Ovary (tissue), 9 donors: ENCODE results near the gene GNPTAB. TPM values are rescaled to one million over a fixed set of nuclear protein-coding genes. Genes with fewer than 3 reads are reported as not detected.
"Not testable (repeated sequence)": the region's sequence is repeated elsewhere in the genome, so short reads cannot be mapped to it uniquely, and the experiment has no call there.

Experiments used
- DNase-seq, 5 donors: peaks; one replicate each; pipeline ENCODE4 v3.0.0-alpha.2; 2019 to 2020
- H3K27ac ChIP-seq, 2 donors: fragments of 200-600 bp; one replicate each; pipeline versions ENCODE4 v1.5.1 to v1.8.0; 2019 to 2022
- H3K27me3 ChIP-seq: fragments of 200-600 bp; one replicate; pipeline ENCODE4 v1.8.0; 2022
- H3K36me3 ChIP-seq: fragments of 200-600 bp; sonication (generic); one replicate; pipeline ENCODE4 v1.5.1; 2019
- H3K4me1 ChIP-seq: one replicate; pipeline ENCODE4 v1.8.1; 2013; ENCODE audit warnings: mild to moderate bottlenecking, moderate library complexity; ENCODE audit not compliant: insufficient read depth
- H3K4me3 ChIP-seq: fragments of 200-600 bp; sonication (generic); one replicate; pipeline ENCODE4 v1.5.1; 2017
- H3K9me3 ChIP-seq, 2 donors: fragments of 200-600 bp in 1 of 2; sonication (generic) in 1 of 2; one replicate each; pipeline versions ENCODE4 v1.5.1 to v1.8.1; 2013 to 2019; ENCODE audit warnings: mild to moderate bottlenecking in 1 of 2, moderate library complexity in 1 of 2
- EP300 ChIP-seq: sonication (generic); formaldehyde crosslinking; IDR thresholded peaks from one replicate; pipeline ENCODE4 v1.6.1; 2017; ENCODE audit warnings: antibody characterized with exemption
- POLR2A ChIP-seq: fragments of 450-650 bp; IDR thresholded peaks from one replicate; pipeline ENCODE4 v1.6.1; 2017; ENCODE audit warnings: antibody characterized with exemption, mild to moderate bottlenecking, moderate library complexity
- WGBS, 3 donors: extraction: QIAGEN DNeasy Blood & Tissue Kit in 1 of 3; methylation state at CpG; one replicate each; pipeline versions ENCODE4 v1.1.5 to v1.1.7; 2013 to 2017; 5-methylcytosine and 5-hydroxymethylcytosine counted together
- intact Hi-C, 4 donors: fragments of 100-400 bp; cut with DNase I; formaldehyde crosslinking; loops; one replicate each; pipeline versions ENCODE4 v1.11.0 to v1.15.1; 2022 to 2023
- polyA plus RNA-seq, 2 donors: library from polyadenylated mRNA; stranded (reverse); fragments of 200-250 nt in 1 of 2; fragments of 350-450 nt in 1 of 2; fragmentation: Illumina TruSeq in 1 of 2; extraction: RNeasy Lipid Tissue Mini Kit (QIAGEN cat#74804) in 1 of 2; gene quantifications; one replicate each; pipeline ENCODE4 v1.2.3, GENCODE V29; 2013 to 2014
- total RNA-seq, 7 donors: library from RNA; depleted of rRNA in 2 of 7; stranded (reverse); fragments of >200 nt in 2 of 7; fragmentation: NEBNext Ultra II Directional in 3 of 7; extraction: Animal tissue kit (Norgen Biotek cat#: 25700) in 3 of 7; gene quantifications; one replicate each; pipeline versions ENCODE4 v1.1.0 to v1.2.4, GENCODE V29; 2016 to 2023
- TF ChIP-seq, protein P1 (sequence below), 3 donors: fragments of 450-650 bp in 2 of 3; fragments of 200-600 bp in 1 of 3; IDR thresholded peaks; one replicate each; pipeline versions ENCODE4 v1.5.1 to v1.8.0; 2016 to 2022; ENCODE audit warnings: antibody characterized with exemption in 3 of 3, mild to moderate bottlenecking in 1 of 3
- donor health status: DM: no; HTN: no; CAD: no; lungs with moderate emphysema.
- donor health status: DM: no; HTN: no; CAD: no.
- donor health status: Bipolar disorder and iron deficiency.
- donor health status: DM: yes; HTN: yes; CAD: no.
- donor health status: DM: no; HTN: no; CAD: no.
- donor health status: DM: yes; HTN: yes; CAD: no.

Gene GNPTAB
- total and polyA plus RNA-seq, 9 donors, result 7.1 to 24.2 (median 16.6) TPM

GRCh38 chr12:101858361-101858760 is 27.6 kb upstream of the GNPTAB start:
- no peak for DNase-seq
- intact Hi-C loops, result no loop called here
- TF ChIP-seq POLR2A (no peak), EP300 (no peak)
- TF ChIP-seq, protein P1, sequence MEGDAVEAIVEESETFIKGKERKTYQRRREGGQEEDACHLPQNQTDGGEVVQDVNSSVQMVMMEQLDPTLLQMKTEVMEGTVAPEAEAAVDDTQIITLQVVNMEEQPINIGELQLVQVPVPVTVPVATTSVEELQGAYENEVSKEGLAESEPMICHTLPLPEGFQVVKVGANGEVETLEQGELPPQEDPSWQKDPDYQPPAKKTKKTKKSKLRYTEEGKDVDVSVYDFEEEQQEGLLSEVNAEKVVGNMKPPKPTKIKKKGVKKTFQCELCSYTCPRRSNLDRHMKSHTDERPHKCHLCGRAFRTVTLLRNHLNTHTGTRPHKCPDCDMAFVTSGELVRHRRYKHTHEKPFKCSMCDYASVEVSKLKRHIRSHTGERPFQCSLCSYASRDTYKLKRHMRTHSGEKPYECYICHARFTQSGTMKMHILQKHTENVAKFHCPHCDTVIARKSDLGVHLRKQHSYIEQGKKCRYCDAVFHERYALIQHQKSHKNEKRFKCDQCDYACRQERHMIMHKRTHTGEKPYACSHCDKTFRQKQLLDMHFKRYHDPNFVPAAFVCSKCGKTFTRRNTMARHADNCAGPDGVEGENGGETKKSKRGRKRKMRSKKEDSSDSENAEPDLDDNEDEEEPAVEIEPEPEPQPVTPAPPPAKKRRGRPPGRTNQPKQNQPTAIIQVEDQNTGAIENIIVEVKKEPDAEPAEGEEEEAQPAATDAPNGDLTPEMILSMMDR (IDR thresholded peaks at IDR 0.05), result no peak
- Histone ChIP-seq H3K27me3 (no peaks in the 10 kb centered on the region), H3K27ac (no peak overlapping the region), H3K36me3 (no peaks in the 10 kb centered on the region), H3K4me1 (no peaks in the 10 kb centered on the region), H3K9me3 (no peaks in the 10 kb centered on the region), H3K4me3 (no peak overlapping the region)
- WGBS, 3 donors, result 90 to 93% (median 90%) methylated on average over 3 of the region's 3 CpGs

- intact Hi-C loops, result no loop called here
- H3K27ac ChIP-seq, result no peak overlapping the region
- TF ChIP-seq, protein P1 (IDR thresholded peaks at IDR 0.05), result no peak
- TF ChIP-seq POLR2A (no peak), EP300 (no peak)
- no peaks in the 10 kb centered on the region for H3K4me1 ChIP-seq
- H3K9me3 ChIP-seq, result no peaks in the 10 kb centered on the region
- no peak overlapping the region for H3K4me3 ChIP-seq
- 49 to 63% (median 58%) methylated on average over 1 of the region's 1 CpG for WGBS, 3 donors
- H3K27me3 ChIP-seq, result no peaks in the 10 kb centered on the region
- DNase-seq, result no peak
- H3K36me3 ChIP-seq, result no peaks in the 10 kb centered on the region
Measured at GRCh38 chr12:101857043-101857558, 26.3 kb upstream of the GNPTAB start.

- intact Hi-C loops, H3K4me1 ChIP-seq, H3K27ac ChIP-seq, H3K9me3 ChIP-seq, H3K36me3 ChIP-seq, DNase-seq, H3K4me3 ChIP-seq, H3K27me3 ChIP-seq: not testable (repeated sequence)
- 89 to 93% (median 89%) methylated on average over 5 of the region's 5 CpGs for WGBS, 3 donors
Measured at GRCh38 chr12:101856614-101857013, 25.9 kb upstream of the GNPTAB start.

- Histone ChIP-seq H3K27me3 (no peaks in the 10 kb centered on the region), H3K4me1 (no peaks in the 10 kb centered on the region), H3K36me3 (no peaks in the 10 kb centered on the region), H3K9me3 (no peaks in the 10 kb centered on the region), H3K4me3 (no peak overlapping the region), H3K27ac (no peak overlapping the region)
- intact Hi-C loops, result no loop called here
- WGBS, 3 donors, result 82 to 91% (median 83%) methylated on average over 3 of the region's 3 CpGs
- TF ChIP-seq EP300 (no peak), POLR2A (no peak)
- TF ChIP-seq, protein P1 (IDR thresholded peaks at IDR 0.05), result no peak
- no peak for DNase-seq
Measured at GRCh38 chr12:101855976-101856375, 25.2 kb upstream of the GNPTAB start.

- TF ChIP-seq POLR2A, result no peak
- TF ChIP-seq, protein P1 (IDR thresholded peaks at IDR 0.05), result no peak
- no peak for TF ChIP-seq EP300
Measured at GRCh38 chr12:101855364-101855884, 24.7 kb upstream of the GNPTAB start.

More at GRCh38 chr12:101855364-101855884, 24.7 kb upstream of the GNPTAB start:
- H3K4me1 ChIP-seq, result no peaks in the 10 kb centered on the region
- no peak for DNase-seq
- no peaks in the 10 kb centered on the region for H3K27me3 ChIP-seq
- intact Hi-C loops, result no loop called here
- WGBS, 3 donors, result 4 to 7% (median 6%) methylated on average over 3 of the region's 3 CpGs
- no peaks in the 10 kb centered on the region for H3K9me3 ChIP-seq
- H3K27ac ChIP-seq, result no peak overlapping the region
- no peaks in the 10 kb centered on the region for H3K36me3 ChIP-seq
- H3K4me3 ChIP-seq, result no peak overlapping the region
